Glutamatergic neuron (in vitro differentiated cells): ENCODE results near the gene PLBD2. TPM values are rescaled to one million over a fixed set of nuclear protein-coding genes. Genes with fewer than 3 reads are reported as not detected.

ENCODE experiments used
- DNase-seq: peaks from one replicate; pipeline ENCODE4 v3.0.0; 2022
- H3K27ac Mint-ChIP-seq: one replicate; pipeline ENCODE4 v1.8.0; 2020; ENCODE audit warnings: mild to moderate bottlenecking, mixed read lengths, inconsistent platforms; ENCODE audit not compliant: unreplicated experiment
- H3K27me3 Mint-ChIP-seq: one replicate; pipeline ENCODE4 v1.8.0; 2020; ENCODE audit warnings: mild to moderate bottlenecking, moderate library complexity, mixed read lengths, inconsistent platforms; ENCODE audit not compliant: unreplicated experiment
- H3K36me3 Mint-ChIP-seq: one replicate; pipeline ENCODE4 v1.8.0; 2020; ENCODE audit warnings: mild to moderate bottlenecking, mixed read lengths, inconsistent platforms; ENCODE audit not compliant: unreplicated experiment
- H3K4me1 Mint-ChIP-seq: one replicate; pipeline ENCODE4 v1.8.0; 2020; ENCODE audit warnings: mild to moderate bottlenecking, low read depth, mixed read lengths, inconsistent platforms; ENCODE audit not compliant: unreplicated experiment
- H3K4me3 Mint-ChIP-seq: one replicate; pipeline ENCODE4 v1.8.0; 2020; ENCODE audit warnings: mild to moderate bottlenecking, mixed read lengths, inconsistent platforms; ENCODE audit not compliant: unreplicated experiment
- H3K9me3 Mint-ChIP-seq: one replicate; pipeline ENCODE4 v1.8.0; 2020; ENCODE audit warnings: mild to moderate bottlenecking, moderate library complexity, mixed read lengths, inconsistent platforms; ENCODE audit not compliant: unreplicated experiment
- CTCF ChIP-seq: fragments of 200-600 bp; sonication (generic); IDR thresholded peaks from one replicate; pipeline ENCODE4 v1.5.0; 2021; ENCODE audit not compliant: partially characterized antibody, unreplicated experiment
- total RNA-seq: library from RNA; stranded (reverse); fragmentation: NEBNext Ultra II Directional; extraction: Animal tissue kit (Norgen Biotek cat#: 25700); gene quantifications from one replicate; pipeline ENCODE4 v1.2.1, GENCODE V29; 2021; ENCODE audit not compliant: unreplicated experiment

PLBD2 gene
- total RNA-seq, 1 donor from 2014 or later, result 85.7 TPM

GRCh38 chr12:113392988-113393579 is 34.7 kb downstream of the PLBD2 start:
- H3K4me3 Mint-ChIP-seq, result no peak overlapping the region
- H3K36me3 Mint-ChIP-seq, result no peaks in the 10 kb centered on the region
- no peak for DNase-seq
- H3K4me1 Mint-ChIP-seq, result peaks cover 5% of the 10 kb centered on the region
- H3K27ac Mint-ChIP-seq, result no peak overlapping the region
- no peak for TF ChIP-seq CTCF
- peaks cover 7% of the 10 kb centered on the region for H3K27me3 Mint-ChIP-seq
- peaks cover 3% of the 10 kb centered on the region for H3K9me3 Mint-ChIP-seq

GRCh38 chr12:113393749-113394148 is 35.4 kb downstream of the PLBD2 start:
- peaks cover 7% of the 10 kb centered on the region for H3K27me3 Mint-ChIP-seq

GRCh38 chr12:113395119-113395518 is 36.7 kb downstream of the PLBD2 start:
- no peak for TF ChIP-seq CTCF
- Mint-ChIP-seq H3K4me3 (no peak overlapping the region), H3K36me3 (no peaks in the 10 kb centered on the region), H3K9me3 (peaks cover 3% of the 10 kb centered on the region), H3K4me1 (peaks cover 5% of the 10 kb centered on the region), H3K27ac (no peak overlapping the region), H3K27me3 (peaks cover 7% of the 10 kb centered on the region)
- DNase-seq, result no peak

More at GRCh38 chr12:113393749-113394148, 35.4 kb downstream of the PLBD2 start:
- Mint-ChIP-seq H3K4me3 (no peak overlapping the region), H3K36me3 (no peaks in the 10 kb centered on the region), H3K4me1 (peaks cover 5% of the 10 kb centered on the region), H3K9me3 (peaks cover 3% of the 10 kb centered on the region), H3K27ac (no peak overlapping the region)
- TF ChIP-seq CTCF, result no peak
- no peak for DNase-seq

- no peak for DNase-seq
- H3K4me3 Mint-ChIP-seq, result no peak overlapping the region
- peaks cover 5% of the 10 kb centered on the region for H3K4me1 Mint-ChIP-seq
- H3K27me3 Mint-ChIP-seq, result peaks cover 7% of the 10 kb centered on the region
- TF ChIP-seq CTCF, result no peak
- H3K36me3 Mint-ChIP-seq, result no peaks in the 10 kb centered on the region
- H3K9me3 Mint-ChIP-seq, result peaks cover 5% of the 10 kb centered on the region
- H3K27ac Mint-ChIP-seq, result no peak overlapping the region
These were observed 37.8 kb downstream of the PLBD2 start for GRCh38 chr12:113396200-113396599.

- DNase-seq, result no peak
- Mint-ChIP-seq H3K27ac (no peak overlapping the region), H3K4me3 (no peak overlapping the region)
These were observed 38.6 kb downstream of the PLBD2 start for GRCh38 chr12:113396828-113397496.

More at GRCh38 chr12:113396828-113397496, 38.6 kb downstream of the PLBD2 start:
- Mint-ChIP-seq H3K9me3 (peaks cover 5% of the 10 kb centered on the region), H3K27me3 (peaks cover 7% of the 10 kb centered on the region), H3K36me3 (no peaks in the 10 kb centered on the region), H3K4me1 (peaks cover 5% of the 10 kb centered on the region)
- no peak for TF ChIP-seq CTCF
